DMS79 treated with DMSO at 0.1 percent for 48 hours (cell line): ENCODE measurements around the gene ATXN1L.
A peak's percentile ranks its signal among the peaks of the same experiment; 100 is the strongest.
"Not testable (repeated sequence)": the region's sequence is repeated elsewhere in the genome, so short reads cannot be mapped to it uniquely, and the experiment has no call there.

Source experiments
- DNase-seq: peaks from one replicate; lab custom pipeline; 2025; lab: John Stamatoyannopoulos, UW

Gene ATXN1L

DNA sequence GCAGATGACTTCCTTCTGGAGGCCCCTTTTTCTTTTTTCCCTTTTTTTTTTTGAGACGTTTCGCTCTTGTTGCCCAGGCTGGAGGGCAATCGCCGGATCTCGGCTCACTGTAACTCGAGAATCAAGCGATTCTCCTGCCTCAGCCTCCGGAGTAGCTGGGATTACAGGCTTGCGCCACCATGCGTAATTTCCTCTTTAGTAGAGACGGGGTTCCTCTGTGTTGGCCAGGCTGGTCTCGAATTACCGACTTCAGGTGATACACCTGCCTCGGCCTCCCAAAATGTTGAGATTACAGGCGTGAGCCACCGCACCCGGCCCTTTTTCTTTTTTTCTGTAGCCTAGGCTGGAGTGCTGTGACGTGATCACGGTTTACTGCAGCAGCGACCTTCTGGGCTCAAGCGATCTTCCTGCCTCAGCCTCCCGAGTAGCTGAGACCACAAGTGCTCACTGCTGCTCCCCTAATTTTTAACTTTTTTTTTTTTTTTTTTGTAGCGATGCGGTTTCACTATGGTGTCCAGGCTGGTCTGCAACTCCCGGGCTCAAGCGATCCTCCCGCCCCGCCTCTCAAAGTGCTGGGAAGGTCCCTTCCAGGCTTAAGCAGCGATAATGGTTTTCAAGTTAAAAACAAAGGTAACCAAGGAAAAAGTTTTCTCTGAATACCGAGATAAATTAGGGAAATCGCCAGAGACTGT lies 48.6 kb downstream of the ATXN1L start:
- peak; percentile 27 for DNase-seq

DNA sequence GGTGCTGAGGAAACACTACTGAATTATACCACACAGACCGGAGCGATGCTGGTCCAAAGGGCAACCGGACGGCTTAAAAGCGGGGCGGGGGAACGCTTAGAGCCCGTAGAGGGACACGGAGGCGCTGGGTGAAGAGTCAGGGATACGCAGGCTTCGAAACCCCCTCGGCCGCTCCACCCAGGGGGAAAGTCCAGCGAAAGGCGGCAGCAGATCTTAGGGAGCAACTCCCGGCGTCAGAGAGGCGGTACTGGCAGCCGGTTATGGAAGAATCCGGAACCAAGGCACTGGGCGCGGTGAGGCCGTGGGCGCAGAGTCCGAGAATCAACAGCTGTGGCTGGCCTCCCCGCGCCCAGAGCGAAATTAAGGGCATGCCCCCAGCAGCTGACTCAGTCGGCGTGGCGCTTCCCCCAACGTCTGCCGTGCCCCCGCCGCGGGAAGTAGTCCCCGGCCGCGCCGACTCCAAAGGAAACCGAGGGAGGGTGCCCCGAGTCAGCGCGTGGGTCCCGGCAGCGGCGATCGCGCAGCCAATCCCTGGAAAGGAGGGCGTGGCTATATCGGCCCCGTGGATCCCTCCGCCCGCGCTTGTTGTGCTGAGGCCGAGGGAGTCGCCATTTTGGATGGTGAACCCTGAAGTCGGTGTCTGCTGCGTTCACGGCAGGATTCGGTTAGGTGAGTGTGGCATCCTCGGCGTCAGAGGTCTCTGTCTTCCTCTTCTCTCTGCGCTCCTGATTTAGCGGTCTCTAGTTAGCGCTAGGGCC lies 49.3 kb downstream of the ATXN1L start, which contains the start of gene IST1:
Gene IST1, plus strand, starts transcription at position 611 of the 758 bp plus-strand sequence. CDS start 20,110 bp downstream, outside the sequence.
- DNase-seq: peak; percentile 74

DNA sequence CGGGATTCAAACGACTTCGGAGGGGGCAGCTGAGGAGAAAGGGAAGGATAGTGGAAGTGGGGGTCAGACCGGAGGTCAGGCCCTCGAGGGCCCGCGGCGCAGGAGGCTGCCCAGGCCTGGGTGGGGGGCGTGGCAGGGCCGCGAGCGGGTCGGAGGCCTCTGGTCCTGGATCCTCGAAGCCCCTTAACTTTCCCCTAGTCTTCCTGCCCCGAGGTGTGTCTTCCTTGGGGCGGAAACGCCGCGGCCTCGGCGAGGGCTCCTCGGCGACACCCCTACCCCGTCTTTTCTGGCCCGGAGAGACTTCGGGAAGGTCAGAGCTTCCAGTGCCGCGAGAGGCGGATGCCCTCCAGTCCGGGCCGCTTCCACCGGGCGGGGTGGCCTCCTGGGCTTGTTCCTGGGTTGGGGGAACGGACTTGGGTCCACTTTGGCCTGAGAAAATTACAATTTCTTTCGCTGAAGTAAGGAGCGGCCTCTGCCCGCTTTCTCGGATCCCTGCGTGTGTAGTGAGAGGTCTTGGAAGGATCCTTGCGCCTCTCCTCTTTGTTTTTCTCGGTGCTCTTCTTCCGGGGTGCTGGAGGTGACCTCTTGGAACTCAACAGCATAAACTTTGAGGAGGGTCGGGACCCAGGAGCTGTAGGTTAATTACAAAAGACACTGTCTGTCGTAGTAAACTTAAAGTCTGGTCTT lies 50.0 kb downstream of the ATXN1L start:
- DNase-seq: peak; percentile 2

DNA sequence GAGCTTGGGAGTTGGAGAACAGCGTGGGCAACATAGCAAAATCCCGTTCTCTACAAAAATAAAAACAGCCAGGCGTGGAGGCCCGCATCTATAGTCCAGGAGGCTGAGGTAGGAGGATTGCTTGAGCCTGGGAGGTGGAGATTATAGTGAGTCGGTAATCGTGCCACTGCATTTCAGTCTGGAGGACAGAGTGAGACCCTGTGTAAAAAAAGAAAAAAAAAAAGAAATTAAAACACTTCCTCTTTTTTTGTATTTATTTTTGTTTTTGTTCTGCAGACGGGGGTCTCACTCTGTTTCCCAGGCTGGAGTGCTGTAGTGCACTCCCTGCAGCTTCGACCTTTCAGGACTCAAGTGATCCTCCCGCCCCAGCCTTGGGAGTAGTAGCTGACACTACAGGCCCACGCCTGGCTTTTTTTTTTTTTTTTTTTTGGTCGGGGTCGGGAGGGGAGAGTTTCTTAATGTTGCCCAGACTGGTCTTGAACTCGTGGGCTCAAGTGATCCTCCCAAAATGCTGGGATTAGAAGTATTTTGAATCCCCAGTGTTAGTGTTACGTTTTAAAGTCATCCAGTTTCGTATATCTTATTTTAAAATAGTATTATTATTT lies 51.1 kb downstream of the ATXN1L start:
- DNase-seq: no peak

DNA sequence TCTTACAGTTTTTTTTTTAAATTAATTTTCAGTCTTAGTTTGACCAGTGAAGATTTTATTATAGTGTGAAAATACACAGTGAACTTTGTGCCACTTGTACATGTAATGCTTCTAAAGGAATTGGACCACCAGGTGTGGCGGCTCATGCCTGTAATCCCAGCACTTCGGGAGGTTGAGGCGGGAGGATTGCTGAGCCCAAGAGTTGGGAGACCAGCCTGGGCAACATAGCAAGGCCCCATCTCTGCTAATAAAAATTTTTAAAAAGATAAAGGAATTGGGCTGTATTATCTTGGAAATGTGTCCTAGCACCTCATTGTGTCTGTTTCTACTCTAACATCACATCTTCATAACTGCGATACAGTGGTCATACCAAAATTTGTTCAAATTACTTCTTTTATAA lies 53.4 kb downstream of the ATXN1L start:
- no peak for DNase-seq

DNA sequence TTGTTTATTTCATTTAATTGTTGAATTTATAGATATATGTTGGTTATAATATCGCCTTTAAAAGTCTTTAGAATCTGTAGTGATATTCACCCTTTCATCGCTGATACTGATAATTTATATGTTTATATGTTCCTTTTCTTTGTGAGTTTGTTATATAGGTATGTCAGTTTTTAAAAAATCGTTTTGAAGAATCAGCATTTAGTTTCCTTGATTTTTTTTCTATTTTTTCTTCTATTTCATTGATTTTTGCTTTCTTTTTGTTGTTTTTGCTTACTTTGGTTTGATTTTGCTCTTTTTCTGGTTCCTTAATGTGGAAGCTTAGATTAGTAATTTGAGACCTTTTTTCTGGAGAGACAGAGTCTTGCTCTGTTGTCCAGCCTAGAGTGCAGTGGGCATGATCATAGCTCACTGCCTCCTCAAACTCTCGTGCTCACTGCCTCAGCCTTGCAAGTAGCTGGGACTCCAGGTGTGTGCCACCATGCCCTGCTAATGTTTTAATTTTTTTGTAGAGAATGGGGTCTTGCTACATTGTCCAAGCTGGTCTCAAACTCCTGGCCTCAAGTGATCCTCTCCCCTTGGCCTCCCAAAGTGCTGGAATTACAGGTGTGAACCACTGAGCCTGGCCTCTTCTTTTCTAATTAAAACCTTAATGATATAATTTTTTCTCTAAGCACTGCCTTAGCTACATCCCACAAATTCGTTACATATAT lies 57.0 kb downstream of the ATXN1L start:
- DNase-seq: no peak

DNA sequence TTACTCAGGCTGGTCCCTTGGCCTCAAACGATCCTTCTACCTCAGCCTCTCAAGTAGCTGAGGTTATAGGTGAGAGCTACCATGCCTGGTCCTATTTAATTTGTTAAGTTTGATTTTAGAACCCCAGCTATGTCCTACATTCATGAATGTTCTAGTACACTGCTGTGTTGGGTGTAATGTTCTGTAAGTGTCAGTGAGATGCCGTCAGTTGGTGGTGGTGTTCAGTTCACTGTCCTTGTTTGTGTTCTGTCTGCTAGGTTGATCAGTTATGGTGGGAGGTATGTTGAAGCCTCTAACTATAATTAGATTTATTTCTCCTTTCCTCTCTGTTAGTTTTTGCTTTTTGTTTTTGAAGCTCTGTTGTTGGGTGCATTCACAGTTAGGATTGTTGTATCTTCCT lies 57.8 kb downstream of the ATXN1L start:
- DNase-seq: no peak

DNA sequence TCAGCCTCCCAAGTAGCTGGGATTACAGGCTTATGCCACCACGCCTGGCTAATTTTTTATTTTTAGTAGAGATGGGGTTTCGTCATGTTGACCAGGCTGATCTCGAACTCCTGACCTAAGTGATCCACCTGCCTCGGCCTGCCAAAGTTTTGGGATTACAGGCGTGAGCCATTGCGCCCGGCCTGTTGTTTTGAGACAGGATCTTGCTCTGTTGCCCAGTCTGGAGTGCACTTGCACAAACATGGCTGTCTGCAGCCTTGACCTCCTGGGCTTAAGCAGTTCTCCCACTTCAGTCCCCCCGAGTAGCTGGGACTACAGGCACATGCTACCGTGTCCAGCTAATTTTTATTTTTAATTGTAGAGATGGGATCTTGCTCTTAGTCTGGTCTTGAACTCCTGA lies 58.5 kb downstream of the ATXN1L start:
- no peak for DNase-seq

DNA sequence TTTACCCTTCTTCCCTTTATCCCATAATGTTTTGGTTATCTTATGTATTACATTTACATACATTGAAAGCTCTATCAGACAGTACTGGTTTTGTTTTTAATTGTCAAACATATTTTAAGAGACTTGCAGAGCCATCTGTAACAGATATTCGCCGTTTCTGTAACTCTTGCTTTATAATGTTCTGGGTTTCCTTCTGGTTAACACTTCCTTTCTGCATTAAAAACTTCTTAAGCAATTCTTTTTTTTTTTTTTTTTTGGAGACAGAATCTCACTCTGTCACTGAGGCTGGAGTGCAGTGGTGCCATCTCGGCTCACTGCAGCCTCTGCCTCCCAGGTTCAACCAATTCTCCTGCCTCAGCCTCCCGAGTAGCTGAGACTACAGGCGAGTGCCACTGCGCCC lies 60.0 kb downstream of the ATXN1L start:
- not testable (repeated sequence) for DNase-seq
